GM12878 (cell line): ENCODE measurements around the gene ST7. TPM values are rescaled to one million over a fixed set of nuclear protein-coding genes. Genes with fewer than 3 reads are reported as not detected.
A peak's percentile ranks its signal among the peaks of the same experiment; 100 is the strongest.

Experiments
- ATAC-seq: fragments of 200-7000 bp; cut with Tn5 transposase; 3 replicates; pipeline ENCODE4 v1.9.1; 2020; ENCODE audit warnings: mild to moderate bottlenecking, moderate library complexity
- BruUV-seq: library from RNA; stranded (reverse); fragments of 400-500 nt; replicated peaks from 2 replicates; lab custom pipeline; 2021; lab: Mats Ljungman, UMichigan
- CTCF ChIA-PET: fragments of 300-600 bp; sonication (Branson Sonifier 250); formaldehyde crosslinking; extraction: SDS; loops from one replicate; lab custom pipeline; 2021; ENCODE audit warnings: inconsistent platforms; lab: Yijun Ruan, JAX
- POLR2A ChIA-PET: fragments of 350-600 bp; formaldehyde crosslinking; extraction: SDS; loops from one replicate; lab custom pipeline; 2021; ENCODE audit warnings: inconsistent platforms; lab: Charles Lee
- RAD21 ChIA-PET: fragments of 300-600 bp; sonication (Branson Sonifier 250); formaldehyde crosslinking; loops from one replicate; lab custom pipeline; 2023; ENCODE audit warnings: antibody characterized with exemption; ENCODE audit not compliant: unreplicated experiment; lab: Charles Lee
- SMC1A ChIA-PET: fragments of 300-600 bp; sonication (Branson Sonifier 250); formaldehyde crosslinking; loops from one replicate; lab custom pipeline; 2023; ENCODE audit not compliant: unreplicated experiment, uncharacterized antibody; lab: Charles Lee
- DNase-seq: peaks from one replicate; pipeline ENCODE4 v3.0.0-alpha.2; 2011; ENCODE audit warnings: low read depth, low spot score
- FAIRE-seq: peaks from 3 replicates; lab custom pipeline; 2011; peaks lifted over from hg19 to GRCh38; lab: Jason Lieb, UNC
- H2AFZ ChIP-seq: 2 replicates; pipeline ENCODE4 v1.6.0; 2011; ENCODE audit warnings: low read depth, low read length, control low read depth; ENCODE audit not compliant: control insufficient read depth
- H3K27ac ChIP-seq: 2 replicates; pipeline ENCODE4 v1.5.1; 2011; ENCODE audit warnings: control low read depth; ENCODE audit not compliant: control insufficient read depth, insufficient read depth
- H3K27me3 ChIP-seq, 2 experiments: replicated peaks in 1 of 2; 2 replicates each; pipeline versions ENCODE4 v1.6.0 to v1.6.1; 2011; ENCODE audit warnings: low read length in 1 of 2; ENCODE audit not compliant: control insufficient read depth in 2 of 2, insufficient read depth in 2 of 2
- H3K36me3 ChIP-seq, 2 experiments: 2 replicates each; pipeline ENCODE4 v1.5.1; 2011; ENCODE audit warnings: low read length in 1 of 2; ENCODE audit not compliant: control insufficient read depth in 2 of 2, insufficient read depth in 2 of 2
- H3K4me1 ChIP-seq: 2 replicates; pipeline ENCODE4 v1.6.1; 2011; ENCODE audit warnings: mild to moderate bottlenecking, low read length, moderate library complexity, mixed read lengths; ENCODE audit not compliant: control insufficient read depth, insufficient read depth
- H3K4me2 ChIP-seq: 2 replicates; pipeline ENCODE4 v1.6.0; 2011; ENCODE audit warnings: control low read depth; ENCODE audit not compliant: control insufficient read depth, insufficient read depth
- H3K4me3 ChIP-seq: fragments of 200-600 bp; sonication (generic); 2 replicates; pipeline ENCODE4 v1.5.1; 2016
- H3K79me2 ChIP-seq: 2 replicates; pipeline ENCODE4 v1.6.0; 2011; ENCODE audit warnings: low read length; ENCODE audit not compliant: control insufficient read depth, insufficient read depth
- H3K9ac ChIP-seq: 2 replicates; pipeline ENCODE4 v1.8.0; 2011; ENCODE audit warnings: low read length, control low read depth, mixed read lengths; ENCODE audit not compliant: control insufficient read depth, insufficient read depth
- H3K9me3 ChIP-seq: replicated peaks from 3 replicates; pipeline ENCODE4 v1.5.1; 2011; ENCODE audit warnings: mild to moderate bottlenecking, low read length; ENCODE audit not compliant: control insufficient read depth, insufficient read depth
- H4K20me1 ChIP-seq: 2 replicates; pipeline ENCODE4 v1.6.0; 2011; ENCODE audit not compliant: control insufficient read depth, insufficient read depth
- ATF2 ChIP-seq: IDR thresholded peaks from 2 replicates; pipeline ENCODE4 v1.6.1; 2012; ENCODE audit warnings: low read length, inconsistent platforms
- CEBPB ChIP-seq, 2 experiments: fragments of 150-350 bp in 1 of 2; IDR thresholded peaks; 2 replicates each; pipeline ENCODE4 v1.6.1; 2012 to 2014; ENCODE audit warnings: low read depth in 2 of 2, low read length in 2 of 2, borderline replicate concordance in 1 of 2, inconsistent platforms in 1 of 2
- MYB ChIP-seq: fragments of 150-350 bp; IDR thresholded peaks from 2 replicates; pipeline ENCODE4 v1.6.1; 2014; ENCODE audit warnings: mild to moderate bottlenecking, low read depth, low read length, borderline replicate concordance
- RUNX3 ChIP-seq: IDR thresholded peaks from 2 replicates; pipeline ENCODE4 v1.6.1; 2012; ENCODE audit warnings: low read length, inconsistent platforms
- SPI1 ChIP-seq: IDR thresholded peaks from 2 replicates; pipeline ENCODE4 v1.6.1; 2011; ENCODE audit warnings: low read depth, mild to moderate bottlenecking, low read length, moderate library complexity, borderline replicate concordance; ENCODE audit not compliant: insufficient read depth
- ZNF217 ChIP-seq: fragments of 450-650 bp; IDR thresholded peaks from 2 replicates; pipeline ENCODE4 v1.6.1; 2017; ENCODE audit warnings: antibody characterized with exemption, mild to moderate bottlenecking
- ZZZ3 ChIP-seq: IDR thresholded peaks from 2 replicates; pipeline ENCODE4 v1.6.1; 2011; ENCODE audit warnings: low read depth; ENCODE audit not compliant: control insufficient read depth, insufficient read length
- WGBS: methylation state at CpG from one replicate; pipeline ENCODE4 v1.1.6; 2016; ENCODE audit warnings: low lambda C conversion rate; ENCODE audit not compliant: insufficient replicate concordance, insufficient coverage; ENCODE audit errors: missing lambda C conversion rate; 5-methylcytosine and 5-hydroxymethylcytosine counted together
- in situ Hi-C: fragments of 300-500 bp; cut with MboI; formaldehyde crosslinking; loops from 9 replicates; pipeline ENCODE4 v1.14.3; 2018; ENCODE audit warnings: mixed read lengths
- intact Hi-C: fragments of 100-400 bp; cut with micrococcal nuclease; formaldehyde crosslinking; loops from one replicate; pipeline ENCODE4 v1.14.2; 2022; ENCODE audit not compliant: unreplicated experiment
- polyA plus RNA-seq, 11 experiments: library from polyadenylated mRNA; depleted of rRNA in 4 of 11; unstranded in 6 of 11; stranded (reverse) in 5 of 11; fragments of >200 nt; fragmentation: Nextera tagmentation in 4 of 11; fragmentation: Illumina TruSeq in 1 of 11; extraction: Ambion mirVana in 4 of 11; extraction: Trizol in 1 of 11; gene quantifications; 1 replicate in 1 of 11; 2 replicates in 10 of 11; pipeline versions ENCODE4 v1.2.1 to v1.2.3, GENCODE V29; 2011 to 2016; ENCODE audit warnings: inconsistent platforms in 2 of 11, missing spikeins in 2 of 11, low read depth in 1 of 11
- total RNA-seq, 4 experiments: library from RNA; depleted of rRNA in 3 of 4; stranded (reverse); fragments of >200 nt in 3 of 4; fragmentation: Illumina TruSeq in 1 of 4; extraction: Trizol in 1 of 4; gene quantifications; 2 replicates each; pipeline versions ENCODE4 v1.2.1 to v1.2.3, GENCODE V29; 2013 to 2021
- TF ChIP-seq, protein P1 (sequence below): fragments of 150-350 bp; IDR thresholded peaks from 2 replicates; pipeline ENCODE4 v1.6.1; 2014; ENCODE audit warnings: mild to moderate bottlenecking, low read depth, low read length
- TF ChIP-seq, protein P2 (sequence below), 3 experiments: IDR thresholded peaks in 2 of 3; conservative IDR thresholded peaks in 1 of 3; 2 replicates each; pipeline ENCODE4 v1.5.1; 2011; ENCODE audit warnings: low read depth in 3 of 3, low read length in 3 of 3, mild to moderate bottlenecking in 3 of 3, control low read depth in 2 of 3, moderate library complexity in 2 of 3, inconsistent platforms in 1 of 3, mixed read lengths in 1 of 3; ENCODE audit not compliant: control insufficient read depth in 2 of 3, insufficient read depth in 1 of 3; ENCODE audit errors: extremely low read depth in 1 of 3
- TF ChIP-seq, protein P3 (sequence below): IDR thresholded peaks from 2 replicates; pipeline ENCODE4 v1.6.1; 2012; ENCODE audit warnings: mild to moderate bottlenecking, low read depth, low read length

ST7 gene
- total and polyA plus RNA-seq, 10 of the 15 experiments (the other 5 are each of a cell fraction or from before 2014, with no cell fraction given) = 27.7 to 76.4 (median 53.6) TPM

GRCh38 chr7:116969371-116969902 is 16.1 kb downstream of the ST7 start (continued):
- TF ChIP-seq, protein P1, sequence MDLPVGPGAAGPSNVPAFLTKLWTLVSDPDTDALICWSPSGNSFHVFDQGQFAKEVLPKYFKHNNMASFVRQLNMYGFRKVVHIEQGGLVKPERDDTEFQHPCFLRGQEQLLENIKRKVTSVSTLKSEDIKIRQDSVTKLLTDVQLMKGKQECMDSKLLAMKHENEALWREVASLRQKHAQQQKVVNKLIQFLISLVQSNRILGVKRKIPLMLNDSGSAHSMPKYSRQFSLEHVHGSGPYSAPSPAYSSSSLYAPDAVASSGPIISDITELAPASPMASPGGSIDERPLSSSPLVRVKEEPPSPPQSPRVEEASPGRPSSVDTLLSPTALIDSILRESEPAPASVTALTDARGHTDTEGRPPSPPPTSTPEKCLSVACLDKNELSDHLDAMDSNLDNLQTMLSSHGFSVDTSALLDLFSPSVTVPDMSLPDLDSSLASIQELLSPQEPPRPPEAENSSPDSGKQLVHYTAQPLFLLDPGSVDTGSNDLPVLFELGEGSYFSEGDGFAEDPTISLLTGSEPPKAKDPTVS = no peak

DNA sequence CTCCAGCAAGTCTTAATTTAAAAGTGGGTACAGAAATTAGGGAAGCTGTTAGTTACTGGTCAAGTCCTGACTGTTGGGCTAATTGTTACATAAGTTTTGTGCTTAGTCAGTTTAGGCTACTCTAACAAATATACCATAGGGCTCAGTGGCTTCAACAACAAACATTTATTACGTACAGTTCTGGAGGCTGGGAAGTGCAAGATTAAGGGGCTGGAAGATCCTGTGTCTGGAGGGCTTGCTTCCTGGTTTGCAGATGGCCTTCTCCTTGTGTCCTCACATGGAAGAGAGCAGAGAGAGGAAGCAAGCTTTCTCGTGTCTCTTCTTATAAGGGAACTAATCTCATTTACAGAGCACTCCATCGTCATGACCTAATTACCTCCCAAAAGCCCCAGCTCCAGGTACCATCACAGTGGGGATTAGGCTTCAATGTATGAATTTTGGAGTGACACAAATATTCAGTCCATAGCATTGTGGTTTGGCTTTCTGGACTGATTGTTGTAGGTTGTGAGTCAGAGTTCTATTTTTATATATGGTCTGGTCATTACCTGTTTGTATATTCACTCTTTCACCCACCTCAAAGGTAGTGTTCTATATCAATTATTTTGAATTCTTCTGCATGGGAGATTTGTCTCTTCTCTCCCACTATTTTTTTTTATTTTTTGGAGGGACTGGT is 17.1 kb downstream of the ST7 start:
- POLR2A ChIA-PET = interaction anchor here (1.0 to 6.1 kb wide), 8 partner anchors 12 to 155 kb away, joined by 3 to 49 read pairs (median 4); partner anchors contain the start of gene ST7
- H3K27ac ChIP-seq = peak overlapping the region; percentile 57
- H3K79me2 ChIP-seq = peaks cover 60% of the 10 kb centered on the region
- no peaks in the 10 kb centered on the region for H4K20me1 ChIP-seq
- peak overlapping the region; percentile 20; the same call in 1 of the 2 replicates for H3K4me3 ChIP-seq
- H3K4me2 ChIP-seq = peak overlapping the region; percentile 78
- intact Hi-C loops (loop anchor here (2.0 kb wide), 1 partner anchor 16 kb away; no protein-coding TSS in a partner anchor), in situ Hi-C loops (no loop called here)
- ATAC-seq = peak; percentile 87
- WGBS = 40% methylated on average over 3 of the region's 3 CpGs
- H2AFZ ChIP-seq = peak overlapping the region; percentile 20; the same call in 1 of the 2 replicates
- H3K9me3 ChIP-seq = peaks cover 2% of the 10 kb centered on the region; the same call in 2 of the 3 replicates
- TSS peak; percentile 8 for BruUV-seq
- peaks cover 0 to 2% of the 10 kb centered on the region in 2 experiments; a peak in 1 of 4 replicates for H3K36me3 ChIP-seq
- CTCF ChIA-PET = interaction anchor here (0.9 to 4.2 kb wide), 12 partner anchors 11 to 163 kb away, joined by 3 to 52 read pairs (median 6); no protein-coding TSS in a partner anchor
- no peak for FAIRE-seq
- SMC1A ChIA-PET = interaction anchor here (0.6 to 5.3 kb wide), 15 partner anchors 11 to 164 kb away, joined by 3 to 64 read pairs (median 5); partner anchors contain the start of gene ST7
- peaks cover 21% of the 10 kb centered on the region for H3K4me1 ChIP-seq
- DNase-seq = no peak
- no peaks in the 10 kb centered on the region for H3K27me3 ChIP-seq
- H3K9ac ChIP-seq = no peak overlapping the region
- RAD21 ChIA-PET = interaction anchor here (0.7 to 4.0 kb wide), 12 partner anchors 12 to 155 kb away, joined by 3 to 21 read pairs (median 4); partner anchors contain the start of gene ST7
- TF ChIP-seq ATF2 (peak; percentile 19; the same call in 1 of the 2 replicates), CEBPB (IDR thresholded peaks at IDR 0.05; ENCODE audit: borderline replicate concordance in 1 of 2, low read depth in 2 of 2, low read length in 2 of 2) (no peak), SPI1 (peak; percentile 38; the same call in 1 of the 2 replicates), RUNX3 (peak; percentile 88), ZZZ3 (no peak), MYB (no peak), ZNF217 (no peak)
- TF ChIP-seq, protein P2, sequence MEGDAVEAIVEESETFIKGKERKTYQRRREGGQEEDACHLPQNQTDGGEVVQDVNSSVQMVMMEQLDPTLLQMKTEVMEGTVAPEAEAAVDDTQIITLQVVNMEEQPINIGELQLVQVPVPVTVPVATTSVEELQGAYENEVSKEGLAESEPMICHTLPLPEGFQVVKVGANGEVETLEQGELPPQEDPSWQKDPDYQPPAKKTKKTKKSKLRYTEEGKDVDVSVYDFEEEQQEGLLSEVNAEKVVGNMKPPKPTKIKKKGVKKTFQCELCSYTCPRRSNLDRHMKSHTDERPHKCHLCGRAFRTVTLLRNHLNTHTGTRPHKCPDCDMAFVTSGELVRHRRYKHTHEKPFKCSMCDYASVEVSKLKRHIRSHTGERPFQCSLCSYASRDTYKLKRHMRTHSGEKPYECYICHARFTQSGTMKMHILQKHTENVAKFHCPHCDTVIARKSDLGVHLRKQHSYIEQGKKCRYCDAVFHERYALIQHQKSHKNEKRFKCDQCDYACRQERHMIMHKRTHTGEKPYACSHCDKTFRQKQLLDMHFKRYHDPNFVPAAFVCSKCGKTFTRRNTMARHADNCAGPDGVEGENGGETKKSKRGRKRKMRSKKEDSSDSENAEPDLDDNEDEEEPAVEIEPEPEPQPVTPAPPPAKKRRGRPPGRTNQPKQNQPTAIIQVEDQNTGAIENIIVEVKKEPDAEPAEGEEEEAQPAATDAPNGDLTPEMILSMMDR (IDR thresholded peaks at IDR 0.05 in 2 of 3, conservative IDR thresholded peaks at IDR 0.05 in 1 of 3; ENCODE audit: control insufficient read depth in 2 of 3, extremely low read depth in 1 of 3, insufficient read depth in 1 of 3, low read depth in 3 of 3, low read length in 3 of 3) = no peak
- TF ChIP-seq, protein P3, sequence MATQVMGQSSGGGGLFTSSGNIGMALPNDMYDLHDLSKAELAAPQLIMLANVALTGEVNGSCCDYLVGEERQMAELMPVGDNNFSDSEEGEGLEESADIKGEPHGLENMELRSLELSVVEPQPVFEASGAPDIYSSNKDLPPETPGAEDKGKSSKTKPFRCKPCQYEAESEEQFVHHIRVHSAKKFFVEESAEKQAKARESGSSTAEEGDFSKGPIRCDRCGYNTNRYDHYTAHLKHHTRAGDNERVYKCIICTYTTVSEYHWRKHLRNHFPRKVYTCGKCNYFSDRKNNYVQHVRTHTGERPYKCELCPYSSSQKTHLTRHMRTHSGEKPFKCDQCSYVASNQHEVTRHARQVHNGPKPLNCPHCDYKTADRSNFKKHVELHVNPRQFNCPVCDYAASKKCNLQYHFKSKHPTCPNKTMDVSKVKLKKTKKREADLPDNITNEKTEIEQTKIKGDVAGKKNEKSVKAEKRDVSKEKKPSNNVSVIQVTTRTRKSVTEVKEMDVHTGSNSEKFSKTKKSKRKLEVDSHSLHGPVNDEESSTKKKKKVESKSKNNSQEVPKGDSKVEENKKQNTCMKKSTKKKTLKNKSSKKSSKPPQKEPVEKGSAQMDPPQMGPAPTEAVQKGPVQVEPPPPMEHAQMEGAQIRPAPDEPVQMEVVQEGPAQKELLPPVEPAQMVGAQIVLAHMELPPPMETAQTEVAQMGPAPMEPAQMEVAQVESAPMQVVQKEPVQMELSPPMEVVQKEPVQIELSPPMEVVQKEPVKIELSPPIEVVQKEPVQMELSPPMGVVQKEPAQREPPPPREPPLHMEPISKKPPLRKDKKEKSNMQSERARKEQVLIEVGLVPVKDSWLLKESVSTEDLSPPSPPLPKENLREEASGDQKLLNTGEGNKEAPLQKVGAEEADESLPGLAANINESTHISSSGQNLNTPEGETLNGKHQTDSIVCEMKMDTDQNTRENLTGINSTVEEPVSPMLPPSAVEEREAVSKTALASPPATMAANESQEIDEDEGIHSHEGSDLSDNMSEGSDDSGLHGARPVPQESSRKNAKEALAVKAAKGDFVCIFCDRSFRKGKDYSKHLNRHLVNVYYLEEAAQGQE = no peak
